Left kidney (tissue), 8 donors: ENCODE results near the gene OR10T2. TPM values are rescaled to one million over a fixed set of nuclear protein-coding genes. Genes with fewer than 3 reads are reported as not detected.
"Not testable (repeated sequence)": the region's sequence is repeated elsewhere in the genome, so short reads cannot be mapped to it uniquely, and the experiment has no call there.

Experiments used
- DNase-seq: peaks from one replicate; pipeline ENCODE4 v3.0.0-alpha.2; 2013
- long read RNA-seq, 8 donors: transcript quantifications; one replicate each; lab custom pipeline, GENCODE V29; 2026
- polyA plus RNA-seq: library from polyadenylated mRNA; unstranded; fragments of 120-200 nt; gene quantifications from one replicate; pipeline ENCODE4 v1.2.1, GENCODE V29; 2013; ENCODE audit not compliant: insufficient read length

OR10T2 gene
- not detected for polyA plus RNA-seq
- long read RNA-seq, donor 1 = 0 reads
- long read RNA-seq, donor 2 = 0 reads
- long read RNA-seq, donor 3 = 0 reads
- long read RNA-seq, donor 4 = 0 reads
- long read RNA-seq, donor 5 = 0 reads
- long read RNA-seq, donor 6 = 0 reads
- long read RNA-seq, donor 7 = 0 reads
- long read RNA-seq, donor 8 = 0 reads

GRCh38 chr1:158398818-158399514 is at the start of gene OR10T2:
Gene OR10T2 (minus strand): TSS chr1:158399466. CDS start chr1:158399466, 0 bp downstream.
- no peak for DNase-seq

- DNase-seq = no peak
Observed at GRCh38 chr1:158445376-158445775, 46.1 kb upstream of the OR10T2 start.

GRCh38 chr1:158434741-158435140 is 35.5 kb upstream of the OR10T2 start:
- no peak for DNase-seq

- DNase-seq = not testable (repeated sequence)
Observed at GRCh38 chr1:158430163-158430562, 30.9 kb upstream of the OR10T2 start.

- DNase-seq = no peak
Observed at GRCh38 chr1:158426137-158426536, 26.9 kb upstream of the OR10T2 start, which contains the start of gene OR10K2. Gene OR10K2 (minus strand): TSS chr1:158426237. CDS start chr1:158420866, 5,371 bp downstream.

- DNase-seq = no peak
Observed at GRCh38 chr1:158425027-158425426, 25.8 kb upstream of the OR10T2 start.

GRCh38 chr1:158422212-158422611 is 22.9 kb upstream of the OR10T2 start:
- DNase-seq = no peak

- DNase-seq = no peak
Observed at GRCh38 chr1:158417586-158417985, 18.3 kb upstream of the OR10T2 start.

- no peak for DNase-seq
Observed at GRCh38 chr1:158414651-158415345, 15.5 kb upstream of the OR10T2 start.

GRCh38 chr1:158407092-158407491 is 7.8 kb upstream of the OR10T2 start:
- no peak for DNase-seq

GRCh38 chr1:158400871-158401270 is 1.6 kb upstream of the OR10T2 start:
- DNase-seq = no peak

- DNase-seq = peak; percentile 5
Observed at GRCh38 chr1:158396646-158397045, 2.6 kb downstream of the OR10T2 start.

GRCh38 chr1:158393476-158393875 is 5.8 kb downstream of the OR10T2 start:
- DNase-seq = no peak

GRCh38 chr1:158391099-158391498 is 8.2 kb downstream of the OR10T2 start:
- no peak for DNase-seq

GRCh38 chr1:158390331-158390730 is 8.9 kb downstream of the OR10T2 start:
- DNase-seq = no peak

GRCh38 chr1:158374860-158375259 is 24.4 kb downstream of the OR10T2 start:
- no peak for DNase-seq

GRCh38 chr1:158374101-158374500 is 25.2 kb downstream of the OR10T2 start:
- not testable (repeated sequence) for DNase-seq

- no peak for DNase-seq
Observed at GRCh38 chr1:158371188-158371953, 27.9 kb downstream of the OR10T2 start.

- no peak for DNase-seq
Observed at GRCh38 chr1:158366783-158367182, 32.5 kb downstream of the OR10T2 start.

GRCh38 chr1:158362941-158363340 is 36.3 kb downstream of the OR10T2 start:
- no peak for DNase-seq

- DNase-seq = no peak
Observed at GRCh38 chr1:158362482-158362881, 36.8 kb downstream of the OR10T2 start.

GRCh38 chr1:158357441-158357840 is 41.8 kb downstream of the OR10T2 start:
- no peak for DNase-seq
